Measurements from ENCODE around the gene ENTPD2. TPM values are rescaled to one million over a fixed set of nuclear protein-coding genes. Genes with fewer than 3 reads are reported as not detected.
A peak's percentile ranks its signal among the peaks of the same experiment; 100 is the strongest.

Gene ENTPD2
- total RNA-seq, 4 donors from 2014 or later = 7.0 to 21.0 (median 18.1) TPM

DNA sequence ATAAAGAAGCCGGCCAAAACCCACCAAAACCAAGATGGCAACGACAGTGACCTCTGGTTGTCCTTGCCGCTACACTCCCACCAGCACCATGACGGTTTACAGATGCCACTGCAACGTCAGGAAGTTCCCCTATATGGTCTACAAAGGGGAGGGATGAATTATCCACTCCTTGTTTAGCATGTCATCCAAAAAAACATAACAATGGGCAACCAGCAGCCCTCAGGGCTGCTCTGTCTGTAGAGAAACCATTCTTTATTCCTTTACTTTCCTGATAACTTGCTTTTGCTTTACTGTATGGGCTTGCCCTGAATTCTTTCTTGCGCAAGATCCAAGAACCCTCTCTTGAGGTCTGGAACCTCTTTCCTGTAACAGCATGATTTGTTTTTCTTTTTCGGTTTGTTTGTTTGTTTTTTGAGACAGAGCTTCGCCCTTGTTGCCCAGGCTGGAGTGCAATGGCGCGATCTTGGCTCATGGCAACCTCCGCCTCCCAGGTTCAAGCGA lies 21.5 kb upstream of the ENTPD2 start:
- Histone ChIP-seq H3K9me3 (no peaks in the 10 kb centered on the region), H3K4me3 (no peak overlapping the region), H3K36me3 (peaks cover 0 to 21% (median 11%) of the 10 kb centered on the region in 3 donors), H3K4me1 (peaks cover 0 to 46% (median 24%) of the 10 kb centered on the region in 4 donors), H3K27ac (no peak overlapping the region), H3K27me3 (peaks cover 0 to 4% of the 10 kb centered on the region in 2 donors)
- DNase-seq (ENCODE audit: low spot score in 2 of 2) = no peak
- TF ChIP-seq, protein P1, sequence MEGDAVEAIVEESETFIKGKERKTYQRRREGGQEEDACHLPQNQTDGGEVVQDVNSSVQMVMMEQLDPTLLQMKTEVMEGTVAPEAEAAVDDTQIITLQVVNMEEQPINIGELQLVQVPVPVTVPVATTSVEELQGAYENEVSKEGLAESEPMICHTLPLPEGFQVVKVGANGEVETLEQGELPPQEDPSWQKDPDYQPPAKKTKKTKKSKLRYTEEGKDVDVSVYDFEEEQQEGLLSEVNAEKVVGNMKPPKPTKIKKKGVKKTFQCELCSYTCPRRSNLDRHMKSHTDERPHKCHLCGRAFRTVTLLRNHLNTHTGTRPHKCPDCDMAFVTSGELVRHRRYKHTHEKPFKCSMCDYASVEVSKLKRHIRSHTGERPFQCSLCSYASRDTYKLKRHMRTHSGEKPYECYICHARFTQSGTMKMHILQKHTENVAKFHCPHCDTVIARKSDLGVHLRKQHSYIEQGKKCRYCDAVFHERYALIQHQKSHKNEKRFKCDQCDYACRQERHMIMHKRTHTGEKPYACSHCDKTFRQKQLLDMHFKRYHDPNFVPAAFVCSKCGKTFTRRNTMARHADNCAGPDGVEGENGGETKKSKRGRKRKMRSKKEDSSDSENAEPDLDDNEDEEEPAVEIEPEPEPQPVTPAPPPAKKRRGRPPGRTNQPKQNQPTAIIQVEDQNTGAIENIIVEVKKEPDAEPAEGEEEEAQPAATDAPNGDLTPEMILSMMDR (IDR thresholded peaks at IDR 0.05) = no peak
- no peak for TF ChIP-seq EP300 (IDR thresholded peaks at IDR 0.05)
- TF ChIP-seq POLR2A (IDR thresholded peaks at IDR 0.05) = no peak
- WGBS, 2 donors = 81 to 84% methylated on average over 12 of the region's 12 CpGs

DNA sequence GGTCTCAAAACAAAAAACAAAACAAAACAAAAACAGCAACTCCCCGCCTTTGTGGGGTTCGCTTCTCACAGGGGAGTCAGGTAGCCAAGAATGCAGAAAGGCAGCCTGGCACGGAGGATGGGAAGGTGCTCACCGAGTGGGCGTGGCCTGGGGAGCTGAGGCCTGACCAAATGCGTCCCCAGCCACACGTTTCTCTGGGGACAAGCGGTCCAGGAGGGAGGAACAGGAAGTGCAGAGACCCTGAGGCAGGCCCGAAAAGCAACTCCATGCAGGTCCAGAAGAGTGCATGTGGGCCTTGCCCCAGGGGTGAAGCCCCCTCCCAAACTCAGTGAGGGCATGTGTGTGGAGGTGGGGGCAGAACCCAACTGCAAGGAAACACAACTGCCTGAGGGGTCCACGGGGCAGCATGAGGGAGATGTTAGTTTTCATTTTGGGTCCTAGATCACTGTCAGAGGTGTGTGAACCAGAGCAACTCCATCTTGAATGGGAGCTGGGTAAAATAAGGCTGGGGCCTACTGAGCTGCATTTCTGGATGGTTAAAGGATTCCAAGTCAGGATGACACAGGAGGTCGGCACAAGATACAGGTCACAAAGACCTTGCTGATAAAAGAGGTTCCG lies 20.9 kb upstream of the ENTPD2 start:
- peaks cover 0 to 50% (median 25%) of the 10 kb centered on the region in 4 donors for H3K4me1 ChIP-seq
- H3K9me3 ChIP-seq = no peaks in the 10 kb centered on the region
- DNase-seq (ENCODE audit: low spot score in 2 of 2) = no peak
- TF ChIP-seq, protein P1 (IDR thresholded peaks at IDR 0.05) = no peak
- no peak for TF ChIP-seq POLR2A (IDR thresholded peaks at IDR 0.05)
- no peak for TF ChIP-seq EP300 (IDR thresholded peaks at IDR 0.05)
- peaks cover 0 to 4% of the 10 kb centered on the region in 2 donors for H3K27me3 ChIP-seq
- H3K36me3 ChIP-seq = peaks cover 0 to 15% (median 10%) of the 10 kb centered on the region in 3 donors
- H3K4me3 ChIP-seq = no peak overlapping the region
- 84 to 85% methylated on average over 12 of the region's 12 CpGs for WGBS, 2 donors
- H3K27ac ChIP-seq = no peak overlapping the region

DNA sequence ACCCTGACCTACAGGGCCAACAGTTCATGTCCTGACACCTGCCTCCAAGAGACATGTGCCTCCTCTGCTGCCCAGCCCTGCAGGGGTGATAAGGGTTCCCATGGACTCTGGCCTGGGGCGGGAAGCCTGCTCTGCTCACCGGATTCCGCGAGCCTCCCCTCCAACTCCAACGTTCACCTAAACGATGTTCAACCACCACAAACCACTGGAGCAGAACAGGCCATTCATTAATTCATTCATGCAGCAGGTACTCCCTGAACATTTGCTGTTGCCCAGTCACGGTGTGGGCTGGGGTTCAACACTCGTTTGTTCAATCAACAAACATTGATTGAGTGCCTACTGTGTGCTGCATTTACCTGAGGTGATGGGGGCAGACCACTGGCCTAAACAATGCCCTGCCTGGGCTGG lies 20.1 kb upstream of the ENTPD2 start:
- Histone ChIP-seq H3K9me3 (no peaks in the 10 kb centered on the region), H3K27me3 (peaks cover 0 to 7% of the 10 kb centered on the region in 2 donors), H3K36me3 (peaks cover 0 to 7% (median 3%) of the 10 kb centered on the region in 3 donors), H3K4me1 (peaks cover 0 to 50% (median 24%) of the 10 kb centered on the region in 4 donors), H3K4me3 (no peak overlapping the region), H3K27ac (no peak overlapping the region)
- 84 to 92% methylated on average over 8 of the region's 8 CpGs for WGBS, 2 donors
- no peak for DNase-seq (ENCODE audit: low spot score in 2 of 2)
- TF ChIP-seq EP300 (IDR thresholded peaks at IDR 0.05) (no peak), POLR2A (IDR thresholded peaks at IDR 0.05) (no peak)
- TF ChIP-seq, protein P1 (IDR thresholded peaks at IDR 0.05) = no peak

DNA sequence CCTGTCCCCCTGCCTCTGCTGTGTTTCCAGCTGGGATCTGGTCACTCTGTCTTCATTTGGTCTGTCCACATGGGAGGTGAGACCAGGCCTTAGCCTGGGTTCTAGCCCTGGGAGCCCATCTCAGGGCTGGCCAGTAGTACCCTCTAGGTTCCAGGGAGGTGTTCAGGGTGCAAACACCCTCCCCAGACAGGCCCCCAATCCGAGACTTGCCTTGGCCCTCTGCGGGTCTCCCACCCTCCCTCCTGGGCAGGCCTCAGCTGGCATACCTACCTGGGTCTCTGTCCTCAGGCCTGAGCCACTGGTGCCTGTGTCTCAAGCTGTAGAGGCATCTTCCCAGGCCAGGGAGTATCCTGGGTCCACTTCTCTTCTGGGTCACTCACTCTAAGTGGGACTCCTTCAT lies 17.4 kb upstream of the ENTPD2 start:
- no peaks in the 10 kb centered on the region for H3K36me3 ChIP-seq
- peak overlapping the region in 1 of 4 donors; percentile 50 for H3K4me3 ChIP-seq
- DNase-seq (ENCODE audit: low spot score in 2 of 2) = no peak
- H3K27me3 ChIP-seq = peaks cover 0 to 8% of the 10 kb centered on the region in 2 donors
- TF ChIP-seq EP300 (IDR thresholded peaks at IDR 0.05) (no peak), POLR2A (IDR thresholded peaks at IDR 0.05) (no peak)
- TF ChIP-seq, protein P1 (IDR thresholded peaks at IDR 0.05) = no peak
- H3K4me1 ChIP-seq = peaks cover 0 to 31% (median 13%) of the 10 kb centered on the region in 4 donors
- H3K9me3 ChIP-seq = no peaks in the 10 kb centered on the region
- WGBS, 2 donors = 60 to 77% methylated on average over 1 to 2 of the region's 2 CpGs
- H3K27ac ChIP-seq = peak overlapping the region; percentile 36 to 91 (median 83)

DNA sequence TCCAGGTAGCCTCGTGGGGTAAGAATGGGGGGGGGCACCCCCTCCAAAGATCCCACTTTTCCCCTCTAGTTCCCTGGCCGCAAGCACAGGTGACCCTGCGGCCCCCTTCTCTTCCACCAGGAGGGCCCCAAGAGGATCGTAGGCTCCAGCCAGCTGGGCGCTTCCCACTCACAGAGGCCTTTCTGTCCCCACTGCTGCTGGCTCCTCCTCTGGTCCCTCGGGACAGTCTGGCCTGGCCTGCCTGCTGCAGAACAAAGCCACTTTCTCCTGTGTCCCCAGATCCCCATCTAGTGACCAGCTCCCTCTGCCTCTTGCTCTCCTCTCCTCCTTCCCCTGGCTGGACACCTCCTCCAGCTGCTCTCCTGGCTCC lies 17.0 kb upstream of the ENTPD2 start:
- Histone ChIP-seq H3K9me3 (no peaks in the 10 kb centered on the region), H3K36me3 (no peaks in the 10 kb centered on the region), H3K27me3 (peaks cover 0 to 8% of the 10 kb centered on the region in 2 donors), H3K4me1 (peaks cover 0 to 31% (median 13%) of the 10 kb centered on the region in 4 donors), H3K27ac (peak overlapping the region; percentile 53 to 91 (median 83)), H3K4me3 (peak overlapping the region; percentile 17 to 50 (median 31))
- 7 to 16% methylated on average over 5 to 6 of the region's 6 CpGs for WGBS, 2 donors
- DNase-seq (ENCODE audit: low spot score in 2 of 2) = peak in 1 of 2 donors; percentile 54
- TF ChIP-seq EP300 (IDR thresholded peaks at IDR 0.05) = peak in 1 of 2 donors; percentile 29
- TF ChIP-seq, protein P1 (IDR thresholded peaks at IDR 0.05) = peak in 3 of 5 experiments; percentile 9 to 60 (median 59)
- TF ChIP-seq POLR2A (IDR thresholded peaks at IDR 0.05) = no peak

Data from tibial nerve (tissue), 4 donors.